Endothelial cell of umbilical vein (primary cell): ENCODE measurements around the gene RAB42. TPM values are rescaled to one million over a fixed set of nuclear protein-coding genes. Genes with fewer than 3 reads are reported as not detected.

Source experiments
- BruUV-seq: library from RNA; stranded (reverse); fragments of 400-500 nt; replicated peaks from 2 replicates; lab custom pipeline; 2021; lab: Mats Ljungman, UMichigan
- CTCF ChIA-PET: fragments of 300-600, 350-600 bp; sonication (Branson Sonifier 250); formaldehyde crosslinking; loops from one replicate; lab custom pipeline; 2021; ENCODE audit warnings: antibody characterized with exemption, inconsistent platforms; lab: Charles Lee
- POLR2A ChIA-PET: fragments of 300-600, 350-600 bp; sonication (Branson Sonifier 250); formaldehyde crosslinking; loops from one replicate; lab custom pipeline; 2021; ENCODE audit warnings: antibody characterized with exemption, inconsistent platforms; lab: Charles Lee
- DNase-seq: peaks from one replicate; pipeline ENCODE4 v3.0.0-alpha.2; 2011; ENCODE audit warnings: low read depth, low spot score
- FAIRE-seq: peaks from 2 replicates; lab custom pipeline; 2011; peaks lifted over from hg19 to GRCh38; lab: Jason Lieb, UNC
- H2AFZ ChIP-seq: 2 replicates; pipeline ENCODE4 v1.6.0; 2012; ENCODE audit warnings: low read depth, low read length, control low read depth, inconsistent platforms
- H3K27ac ChIP-seq: 2 replicates; pipeline ENCODE4 v1.5.1; 2011; ENCODE audit warnings: low read depth, mild to moderate bottlenecking, control low read depth, low read length, moderate library complexity; ENCODE audit not compliant: insufficient read depth
- H3K27me3 ChIP-seq, 2 experiments: 2 replicates each; pipeline versions ENCODE4 v1.6.0 to v1.6.1; 2011; ENCODE audit warnings: low read length in 2 of 2, mixed read lengths in 1 of 2; ENCODE audit not compliant: control insufficient read depth in 2 of 2, insufficient read depth in 2 of 2
- H3K36me3 ChIP-seq, 2 experiments: 2 replicates in 1 of 2; 3 replicates in 1 of 2; pipeline ENCODE4 v1.5.1; 2011; ENCODE audit warnings: low read length in 2 of 2, mild to moderate bottlenecking in 1 of 2, moderate library complexity in 1 of 2; ENCODE audit not compliant: control insufficient read depth in 2 of 2, insufficient read depth in 2 of 2; ENCODE audit errors: extremely low read depth in 1 of 2
- H3K4me1 ChIP-seq: 3 replicates; pipeline ENCODE4 v1.5.1; 2011; ENCODE audit warnings: mild to moderate bottlenecking, low read length; ENCODE audit not compliant: control insufficient read depth, insufficient read depth; ENCODE audit errors: extremely low read depth
- H3K4me2 ChIP-seq: 2 replicates; pipeline ENCODE4 v1.6.1; 2011; ENCODE audit warnings: low read length, control low read depth, mixed read lengths; ENCODE audit not compliant: insufficient read depth
- H3K4me3 ChIP-seq, 3 experiments: fragments of 200-600 bp in 1 of 3; sonication (generic), shearing (Covaris generic) in 1 of 3; replicated peaks in 1 of 3; 2 replicates each; pipeline ENCODE4 v1.5.1; 2011 to 2016; ENCODE audit warnings: control low read depth in 3 of 3, low read length in 3 of 3, mild to moderate bottlenecking in 2 of 3, inconsistent platforms in 1 of 3, low read depth in 1 of 3, moderate library complexity in 1 of 3; ENCODE audit not compliant: insufficient read depth in 1 of 3
- H3K79me2 ChIP-seq: 2 replicates; pipeline ENCODE4 v1.6.0; 2012; ENCODE audit warnings: low read length, inconsistent platforms; ENCODE audit not compliant: control insufficient read depth, insufficient read depth
- H3K9ac ChIP-seq: replicated peaks from 2 replicates; pipeline ENCODE3; 2011; ENCODE audit warnings: low read length, control low read depth; ENCODE audit not compliant: insufficient read depth; ENCODE audit errors: extremely low read depth
- H3K9me1 ChIP-seq: replicated peaks from 3 replicates; pipeline ENCODE4 v1.6.0; 2011; ENCODE audit warnings: mild to moderate bottlenecking, low read length; ENCODE audit not compliant: control insufficient read depth, insufficient read depth; ENCODE audit errors: extremely low read depth
- H3K9me3 ChIP-seq: replicated peaks from 2 replicates; pipeline ENCODE4 v1.5.1; 2012; ENCODE audit warnings: low read length, inconsistent platforms; ENCODE audit not compliant: control insufficient read depth, insufficient read depth
- H4K20me1 ChIP-seq: replicated peaks from 2 replicates; pipeline ENCODE3; 2011; ENCODE audit warnings: mild to moderate bottlenecking, low read length; ENCODE audit not compliant: control insufficient read depth, insufficient read depth; ENCODE audit errors: extremely low read depth
- CTCF ChIP-seq, 2 donors: IDR thresholded peaks; 1 replicate in 1 of 2; 2 replicates in 1 of 2; pipeline ENCODE4 v1.5.1; 2011; ENCODE audit warnings: low read length in 2 of 2, mild to moderate bottlenecking in 2 of 2, moderate library complexity in 2 of 2, control low read depth in 1 of 2, inconsistent platforms in 1 of 2, low read depth in 1 of 2; ENCODE audit not compliant: insufficient read depth in 1 of 2; ENCODE audit errors: extremely low read depth in 1 of 2
- FOS ChIP-seq: IDR thresholded peaks from 2 replicates; pipeline ENCODE4 v1.6.1; 2011; ENCODE audit warnings: mild to moderate bottlenecking, low read length, moderate library complexity, borderline replicate concordance; ENCODE audit not compliant: insufficient read depth
- GATA2 ChIP-seq: IDR thresholded peaks from 2 replicates; pipeline ENCODE4 v1.7.0; 2011; ENCODE audit warnings: low read depth, mild to moderate bottlenecking, moderate library complexity, mixed read lengths, low read length; ENCODE audit not compliant: insufficient read length, insufficient read depth
- MAX ChIP-seq: IDR thresholded peaks from 2 replicates; pipeline ENCODE4 v1.6.1; 2011; ENCODE audit not compliant: insufficient read depth, insufficient read length
- POLR2A ChIP-seq: IDR thresholded peaks from 2 replicates; pipeline ENCODE4 v1.6.1; 2012; ENCODE audit warnings: low read depth, mild to moderate bottlenecking, control low read depth, low read length
- POLR2AphosphoS5 ChIP-seq: IDR thresholded peaks from 2 replicates; pipeline ENCODE4 v1.6.1; 2012; ENCODE audit warnings: low read depth, mild to moderate bottlenecking, control low read depth, low read length, moderate library complexity; ENCODE audit not compliant: insufficient read depth
- dilution Hi-C: fragments of 300-500 bp; cut with MboI; formaldehyde crosslinking; loops from one replicate; pipeline ENCODE4 v1.15.0; 2019; ENCODE audit warnings: low sequenced_read_pairs; ENCODE audit not compliant: extremely low pct_ligation_motif_present
- intact Hi-C: fragments of 100-400 bp; cut with micrococcal nuclease; formaldehyde crosslinking; loops from one replicate; pipeline ENCODE4 v1.10.0; 2022
- polyA plus RNA-seq, 4 experiments: library from polyadenylated mRNA; depleted of rRNA in 3 of 4; stranded (reverse) in 3 of 4; unstranded in 1 of 4; fragments of >200 nt; gene quantifications; 2 replicates each; pipeline versions ENCODE4 v1.2.1 to v1.2.3, GENCODE V29; 2011 to 2012; ENCODE audit warnings: missing spikeins in 1 of 4
- total RNA-seq: library from RNA; stranded (reverse); gene quantifications from 2 replicates; pipeline ENCODE4 v1.2.3, GENCODE V29; 2021

RAB42 gene
- total and polyA plus RNA-seq, 2 donors (not counting 3 experiments of a cell fraction or from before 2014, with no cell fraction given): 1.2 to 1.8 TPM

GRCh38 chr1:28545246-28545628 lies 46.8 kb upstream of the RAB42 start:
- no peak overlapping the region for H3K9ac ChIP-seq
- intact Hi-C loops (no loop called here), dilution Hi-C loops (no loop called here)
- no peak overlapping the region for H2AFZ ChIP-seq
- H3K36me3 ChIP-seq: no peaks in the 10 kb centered on the region
- no peaks in the 10 kb centered on the region for H3K9me3 ChIP-seq
- H3K79me2 ChIP-seq: no peaks in the 10 kb centered on the region
- POLR2A ChIA-PET: interaction anchor here (0.6 kb wide), 1 partner anchor 23 kb away, joined by 3 read pairs; no protein-coding TSS in a partner anchor
- no peak overlapping the region for H3K4me2 ChIP-seq
- FAIRE-seq: no peak
- H3K4me3 ChIP-seq: no peak overlapping the region
- no peaks in the 10 kb centered on the region for H3K27me3 ChIP-seq
- H3K4me1 ChIP-seq: no peaks in the 10 kb centered on the region
- BruUV-seq: no TSS peak
- no peaks in the 10 kb centered on the region for H3K9me1 ChIP-seq
- H3K27ac ChIP-seq: no peak overlapping the region
- no peaks in the 10 kb centered on the region for H4K20me1 ChIP-seq
- DNase-seq: no peak
- CTCF ChIA-PET: interaction anchor here (0.7 to 1.5 kb wide), 2 partner anchors 21 to 27 kb away, joined by 3 to 4 read pairs; no protein-coding TSS in a partner anchor
- TF ChIP-seq MAX: no peak
- TF ChIP-seq FOS: no peak
- TF ChIP-seq POLR2AphosphoS5: no peak
- TF ChIP-seq POLR2A: no peak
- TF ChIP-seq CTCF (IDR thresholded peaks at IDR 0.05; ENCODE audit: extremely low read depth in 1 of 2, insufficient read depth in 1 of 2, low read depth in 1 of 2, low read length in 2 of 2): no peak
- no peak for TF ChIP-seq GATA2
